ENCODE results near the gene TMEM9.

DNA sequence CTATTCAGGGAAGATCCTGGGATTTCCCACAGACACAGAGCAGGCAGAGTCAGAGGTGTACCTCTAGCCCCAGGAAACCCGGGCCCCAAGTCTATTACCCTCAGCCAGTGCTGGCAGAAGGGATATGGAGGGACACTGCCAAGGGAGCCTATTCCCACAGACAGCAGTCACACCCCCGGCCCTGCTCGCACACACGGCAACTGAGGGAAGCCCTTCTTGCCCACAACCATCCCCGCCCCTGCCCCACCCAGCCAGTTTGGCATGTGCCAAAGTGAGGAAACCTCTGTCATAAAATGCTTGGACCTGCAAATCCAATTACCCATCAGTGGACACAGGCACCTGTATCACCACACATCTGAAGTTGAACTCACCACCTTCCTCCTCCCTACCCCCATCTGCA is 48.6 kb downstream of the TMEM9 start:
- no peak for TF ChIP-seq EZH2 (IDR thresholded peaks at IDR 0.05; ENCODE audit: low read length, unreplicated experiment)
- no peak for TF ChIP-seq CTCF (conservative IDR thresholded peaks at IDR 0.05; ENCODE audit: low read depth, low read length)
